Fibroblast of skin of left biceps (primary cell): ENCODE data around the gene RMND1.
"Not testable (repeated sequence)": the region's sequence is repeated elsewhere in the genome, so short reads cannot be mapped to it uniquely, and the experiment has no call there.

Experiments used
- DNase-seq, 2 experiments: peaks; one replicate each; pipeline ENCODE4 v3.0.0-alpha.2; 2013; ENCODE audit warnings: low read depth in 2 of 2

The RMND1 gene

GRCh38 chr6:151451950-151452749 lies at the start of gene RMND1:
Gene RMND1, minus strand, starts transcription at chr6:151452126. Its CDS starts 6,315 bp downstream, at chr6:151445811.
- DNase-seq, result peak; percentile 100

- no peak for DNase-seq
Observed at GRCh38 chr6:151499551-151499950, 47.6 kb upstream of the RMND1 start.

- no peak for DNase-seq
Observed at GRCh38 chr6:151498327-151498726, 46.4 kb upstream of the RMND1 start.

GRCh38 chr6:151497905-151498304 lies 46.0 kb upstream of the RMND1 start:
- DNase-seq, result no peak

- no peak for DNase-seq
Observed at GRCh38 chr6:151495380-151495779, 43.5 kb upstream of the RMND1 start.

GRCh38 chr6:151494936-151495320 lies 43.0 kb upstream of the RMND1 start:
- DNase-seq, result no peak

- DNase-seq, result no peak
Observed at GRCh38 chr6:151494235-151494935, 42.5 kb upstream of the RMND1 start.

- DNase-seq, result no peak
Observed at GRCh38 chr6:151493804-151494234, 41.9 kb upstream of the RMND1 start, which contains the start of gene CCDC170. Gene CCDC170, plus strand, starts transcription at chr6:151494017. Its CDS starts 112 bp downstream, at chr6:151494129.

GRCh38 chr6:151493161-151493803 lies 41.4 kb upstream of the RMND1 start:
- DNase-seq, result no peak

GRCh38 chr6:151490996-151491395 lies 39.1 kb upstream of the RMND1 start:
- DNase-seq, result no peak

- no peak for DNase-seq
Observed at GRCh38 chr6:151488226-151488625, 36.3 kb upstream of the RMND1 start.

- no peak for DNase-seq
Observed at GRCh38 chr6:151483994-151484393, 32.1 kb upstream of the RMND1 start.

- no peak for DNase-seq
Observed at GRCh38 chr6:151482290-151482689, 30.4 kb upstream of the RMND1 start.

- DNase-seq, result no peak
Observed at GRCh38 chr6:151481786-151482185, 29.9 kb upstream of the RMND1 start.

GRCh38 chr6:151478670-151479069 lies 26.7 kb upstream of the RMND1 start:
- DNase-seq, result no peak

GRCh38 chr6:151477726-151478125 lies 25.8 kb upstream of the RMND1 start:
- no peak for DNase-seq

- DNase-seq, result no peak
Observed at GRCh38 chr6:151475653-151476523, 24.0 kb upstream of the RMND1 start.

GRCh38 chr6:151464702-151465101 lies 12.8 kb upstream of the RMND1 start:
- DNase-seq, result no peak

GRCh38 chr6:151461673-151462072 lies 9.7 kb upstream of the RMND1 start:
- DNase-seq, result no peak

GRCh38 chr6:151455751-151456398 lies 3.9 kb upstream of the RMND1 start:
- not testable (repeated sequence) for DNase-seq
